Lung (tissue), 12 donors: ENCODE measurements around the gene FEM1C. TPM values are rescaled to one million over a fixed set of nuclear protein-coding genes. Genes with fewer than 3 reads are reported as not detected.

Experiments used
- ATAC-seq: fragments of 200-7000 bp; cut with Tn5 transposase; one replicate; pipeline ENCODE4 v1.9.1; 2020; ENCODE audit warnings: moderate number of reproducible peaks; ENCODE audit not compliant: insufficient read depth, low FRiP score
- DNase-seq, 3 donors: peaks; one replicate each; pipeline ENCODE4 v3.0.0-alpha.2; 2013 to 2017
- H3K27ac ChIP-seq, 2 donors: one replicate each; pipeline ENCODE4 v1.5.1; 2013; ENCODE audit warnings: mild to moderate bottlenecking in 2 of 2, moderate library complexity in 2 of 2, control low read depth in 1 of 2, inconsistent platforms in 1 of 2, low read depth in 1 of 2, low read length in 1 of 2
- H3K27me3 ChIP-seq, 3 donors: one replicate each; pipeline ENCODE4 v1.5.1; 2013; ENCODE audit warnings: low read length in 2 of 3; ENCODE audit not compliant: control insufficient read depth in 3 of 3, insufficient read depth in 3 of 3
- H3K36me3 ChIP-seq, 4 donors: one replicate each; pipeline ENCODE4 v1.5.1; 2013; ENCODE audit warnings: low read length in 4 of 4, mild to moderate bottlenecking in 1 of 4, moderate library complexity in 1 of 4; ENCODE audit not compliant: control insufficient read depth in 4 of 4, insufficient read depth in 4 of 4
- H3K4me1 ChIP-seq, 5 donors: one replicate each; pipeline ENCODE4 v1.5.1; 2013; ENCODE audit warnings: low read length in 5 of 5, mild to moderate bottlenecking in 2 of 5, moderate library complexity in 1 of 5; ENCODE audit not compliant: control insufficient read depth in 5 of 5, insufficient read depth in 5 of 5
- H3K4me3 ChIP-seq: one replicate; pipeline ENCODE4 v1.5.1; 2013; ENCODE audit warnings: mild to moderate bottlenecking, control low read depth, moderate library complexity
- H3K9ac ChIP-seq, 2 donors: one replicate each; pipeline ENCODE4 v1.5.1; 2013; ENCODE audit warnings: low read length in 2 of 2, control low read depth in 1 of 2; ENCODE audit not compliant: insufficient read depth in 1 of 2
- H3K9me3 ChIP-seq, 4 donors: one replicate each; pipeline ENCODE4 v1.5.1; 2013; ENCODE audit warnings: low read length in 3 of 4, mild to moderate bottlenecking in 1 of 4, moderate library complexity in 1 of 4; ENCODE audit not compliant: control insufficient read depth in 4 of 4, insufficient read depth in 3 of 4
- WGBS, 2 donors: extraction: QIAGEN DNeasy Blood & Tissue Kit; methylation state at CpG; one replicate each; pipeline ENCODE4 v1.1.7; 2013; 5-methylcytosine and 5-hydroxymethylcytosine counted together
- polyA plus RNA-seq, 2 donors: library from polyadenylated mRNA; stranded (reverse); fragments of 200-250 nt; gene quantifications; one replicate each; pipeline ENCODE4 v1.2.1, GENCODE V29; 2013
- total RNA-seq, 2 donors: library from RNA; depleted of rRNA in 1 of 2; stranded (reverse); fragments of >200 nt in 1 of 2; gene quantifications; one replicate each; pipeline ENCODE4 v1.2.1, GENCODE V29; 2014 to 2021
- TF ChIP-seq, protein P1 (sequence below): IDR thresholded peaks from 2 replicates; pipeline ENCODE4 v1.5.1; 2012; ENCODE audit warnings: mild to moderate bottlenecking; ENCODE audit errors: control extremely low read depth, extremely low read depth
- donor health status: control.
- donor health status: control.
- donor health status: Bipolar disorder and iron deficiency.
- donor health status: healthy.
- donor health status: DM: yes; HTN: yes; CAD: no.

The FEM1C gene
- total and polyA plus RNA-seq, 4 donors, result 8.0 to 47.9 (median 19.2) TPM

DNA sequence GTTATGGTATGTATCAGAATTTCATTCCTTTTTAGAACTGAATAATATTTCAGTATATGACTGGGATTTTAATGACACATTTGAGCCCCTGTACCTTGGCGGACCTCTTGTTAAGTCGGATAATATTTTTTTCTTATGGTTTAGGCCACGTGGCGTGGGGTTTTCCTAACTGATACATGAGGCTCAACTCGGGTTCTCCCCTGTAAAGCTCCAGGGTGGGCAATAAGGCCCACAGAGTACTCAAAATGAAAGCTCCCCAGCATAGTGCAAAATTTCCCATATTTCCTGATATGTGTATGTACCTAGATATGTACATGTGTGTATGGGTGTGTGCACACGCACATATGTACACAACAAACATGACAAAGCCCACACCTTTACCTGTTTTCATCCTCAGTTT lies 33.2 kb upstream of the FEM1C start:
- ATAC-seq, result no peak
- H3K9me3 ChIP-seq, result no peaks in the 10 kb centered on the region
- no peak overlapping the region for H3K27ac ChIP-seq
- WGBS, 2 donors, result 92 to 97% methylated on average over 6 of the region's 6 CpGs
- peaks cover 0 to 3% (median 0%) of the 10 kb centered on the region in 5 donors for H3K4me1 ChIP-seq
- no peaks in the 10 kb centered on the region for H3K27me3 ChIP-seq
- no peak overlapping the region for H3K9ac ChIP-seq
- no peak for DNase-seq
- H3K36me3 ChIP-seq, result peaks cover 0 to 4% (median 3%) of the 10 kb centered on the region in 4 donors
- H3K4me3 ChIP-seq, result no peak overlapping the region
- TF ChIP-seq, protein P1, sequence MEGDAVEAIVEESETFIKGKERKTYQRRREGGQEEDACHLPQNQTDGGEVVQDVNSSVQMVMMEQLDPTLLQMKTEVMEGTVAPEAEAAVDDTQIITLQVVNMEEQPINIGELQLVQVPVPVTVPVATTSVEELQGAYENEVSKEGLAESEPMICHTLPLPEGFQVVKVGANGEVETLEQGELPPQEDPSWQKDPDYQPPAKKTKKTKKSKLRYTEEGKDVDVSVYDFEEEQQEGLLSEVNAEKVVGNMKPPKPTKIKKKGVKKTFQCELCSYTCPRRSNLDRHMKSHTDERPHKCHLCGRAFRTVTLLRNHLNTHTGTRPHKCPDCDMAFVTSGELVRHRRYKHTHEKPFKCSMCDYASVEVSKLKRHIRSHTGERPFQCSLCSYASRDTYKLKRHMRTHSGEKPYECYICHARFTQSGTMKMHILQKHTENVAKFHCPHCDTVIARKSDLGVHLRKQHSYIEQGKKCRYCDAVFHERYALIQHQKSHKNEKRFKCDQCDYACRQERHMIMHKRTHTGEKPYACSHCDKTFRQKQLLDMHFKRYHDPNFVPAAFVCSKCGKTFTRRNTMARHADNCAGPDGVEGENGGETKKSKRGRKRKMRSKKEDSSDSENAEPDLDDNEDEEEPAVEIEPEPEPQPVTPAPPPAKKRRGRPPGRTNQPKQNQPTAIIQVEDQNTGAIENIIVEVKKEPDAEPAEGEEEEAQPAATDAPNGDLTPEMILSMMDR, result no peak

DNA sequence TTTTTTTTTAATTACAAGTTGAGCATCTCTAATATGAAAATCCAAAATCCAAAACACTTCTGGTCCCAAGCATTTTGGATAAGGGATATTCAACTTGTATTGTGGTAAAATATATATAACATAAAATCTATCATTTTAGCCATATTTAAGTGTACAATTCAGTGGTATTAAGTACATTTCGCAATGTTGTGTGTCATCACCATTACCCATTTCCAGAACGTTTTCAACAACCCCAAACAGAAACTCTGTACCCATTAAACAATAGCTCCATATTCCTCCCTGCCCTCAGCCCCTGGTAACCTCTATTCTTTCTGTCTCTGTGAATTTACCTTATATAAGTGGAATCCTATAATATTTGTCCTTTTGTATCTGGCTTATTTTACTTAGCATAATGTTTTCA lies 32.8 kb upstream of the FEM1C start:
- 60 to 66% methylated on average over 2 of the region's 2 CpGs for WGBS, 2 donors
- Histone ChIP-seq H3K9ac (no peak overlapping the region), H3K4me1 (peaks cover 0 to 3% (median 0%) of the 10 kb centered on the region in 5 donors), H3K27me3 (no peaks in the 10 kb centered on the region), H3K4me3 (no peak overlapping the region), H3K27ac (no peak overlapping the region), H3K9me3 (no peaks in the 10 kb centered on the region), H3K36me3 (peaks cover 0 to 4% (median 3%) of the 10 kb centered on the region in 4 donors)
- TF ChIP-seq, protein P1, result no peak
- ATAC-seq (no peak), DNase-seq (no peak)

DNA sequence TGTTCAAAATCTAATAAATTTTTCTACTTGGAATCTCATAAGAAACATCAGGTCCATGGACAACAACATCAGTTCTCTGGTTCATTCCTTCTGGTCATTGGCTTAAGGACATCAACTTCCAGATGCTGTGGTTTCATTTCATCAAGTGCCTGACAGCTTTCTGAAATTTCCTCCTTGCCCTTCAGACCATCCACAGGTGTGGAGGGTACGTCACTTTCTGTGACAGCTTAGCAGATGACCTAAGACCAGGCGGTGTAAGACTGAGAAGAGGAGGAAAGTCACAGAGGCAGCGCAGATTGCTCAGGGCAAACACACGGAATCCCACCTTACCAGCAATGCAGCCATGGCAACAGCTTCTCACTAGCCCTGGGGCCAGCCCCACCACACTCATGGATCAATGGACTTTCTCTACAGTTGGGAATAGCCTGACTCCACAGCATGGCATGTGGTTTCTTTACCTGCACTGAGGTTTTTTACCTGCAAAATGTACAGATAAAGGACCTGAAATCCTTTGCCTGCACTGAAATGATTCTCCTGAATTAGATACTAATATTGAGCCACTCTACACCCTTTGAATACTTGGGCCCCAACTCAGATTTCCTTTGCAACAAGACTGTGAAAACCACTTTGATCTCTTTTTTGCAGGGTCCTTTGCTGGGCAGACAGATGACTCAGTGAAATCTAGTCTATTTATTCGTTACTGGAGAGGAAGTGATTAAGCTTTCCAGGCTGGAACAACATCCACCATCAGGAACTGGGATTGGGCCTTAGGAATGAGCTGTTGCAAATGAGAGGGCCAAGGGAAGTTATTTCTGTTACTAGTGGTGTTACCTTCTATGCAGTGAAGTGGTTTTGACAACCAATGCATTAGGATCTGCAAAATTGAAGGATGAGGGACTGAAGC lies 30.8 kb upstream of the FEM1C start:
- Histone ChIP-seq H3K27me3 (no peaks in the 10 kb centered on the region), H3K36me3 (peaks cover 0 to 4% (median under 1%) of the 10 kb centered on the region in 4 donors), H3K9me3 (no peaks in the 10 kb centered on the region), H3K9ac (no peak overlapping the region), H3K4me1 (peaks cover 0 to 3% (median 0%) of the 10 kb centered on the region in 5 donors), H3K27ac (no peak overlapping the region), H3K4me3 (no peak overlapping the region)
- DNase-seq (no peak), ATAC-seq (no peak)
- WGBS, 2 donors, result 78 to 83% methylated on average over 5 of the region's 5 CpGs
- TF ChIP-seq, protein P1, result no peak
